ENCODE results near the gene LRRC56.
A peak's percentile ranks its signal among the peaks of the same experiment; 100 is the strongest.

Gene LRRC56

DNA sequence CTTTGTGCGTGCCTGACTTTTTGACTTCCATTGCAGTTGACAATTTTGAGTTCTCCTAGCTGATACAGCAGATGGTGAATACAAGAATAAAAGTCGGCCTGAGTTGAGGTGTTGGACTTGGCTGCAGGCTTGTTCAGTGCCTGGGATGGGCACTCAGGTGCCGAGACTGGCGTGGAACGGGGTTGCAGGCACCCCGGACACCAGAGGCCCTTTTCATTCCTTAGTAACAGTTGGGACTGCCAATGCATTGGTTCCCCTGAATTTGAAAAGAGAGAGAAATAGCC lies 40.2 kb downstream of the LRRC56 start:
- H3K4me1 ChIP-seq (ENCODE audit: control insufficient read depth, insufficient read depth, low read length): peaks cover 5% of the 10 kb centered on the region
- TF ChIP-seq ZNF169 (tag by site-specific recombination; IDR thresholded peaks at IDR 0.05) (no peak), ZNF335 (tag by site-specific recombination; conservative IDR thresholded peaks at IDR 0.05) (peak; percentile 91)
- ChIA-PET CTCF (interaction anchor here (0.6 kb wide), 1 partner anchor 353 kb away, joined by 3 read pairs; no protein-coding TSS in a partner anchor), POLR2A (no interaction called here)
- H3K9me3 ChIP-seq (ENCODE audit: control insufficient read depth, insufficient read depth, low read depth, low read length): no peaks in the 10 kb centered on the region
- peak overlapping the region; percentile 75 for H3K4me3 ChIP-seq (ENCODE audit: low read depth, low read length)
- H3K27ac ChIP-seq (ENCODE audit: extremely low read depth, low read depth, low read length): no peak overlapping the region
- H3K36me3 ChIP-seq (ENCODE audit: control insufficient read depth in 2 of 2, insufficient read depth in 1 of 2, low read length in 2 of 2): peaks cover 0 to 36% of the 10 kb centered on the region in 2 experiments; a peak in 2 of 3 replicates

DNA sequence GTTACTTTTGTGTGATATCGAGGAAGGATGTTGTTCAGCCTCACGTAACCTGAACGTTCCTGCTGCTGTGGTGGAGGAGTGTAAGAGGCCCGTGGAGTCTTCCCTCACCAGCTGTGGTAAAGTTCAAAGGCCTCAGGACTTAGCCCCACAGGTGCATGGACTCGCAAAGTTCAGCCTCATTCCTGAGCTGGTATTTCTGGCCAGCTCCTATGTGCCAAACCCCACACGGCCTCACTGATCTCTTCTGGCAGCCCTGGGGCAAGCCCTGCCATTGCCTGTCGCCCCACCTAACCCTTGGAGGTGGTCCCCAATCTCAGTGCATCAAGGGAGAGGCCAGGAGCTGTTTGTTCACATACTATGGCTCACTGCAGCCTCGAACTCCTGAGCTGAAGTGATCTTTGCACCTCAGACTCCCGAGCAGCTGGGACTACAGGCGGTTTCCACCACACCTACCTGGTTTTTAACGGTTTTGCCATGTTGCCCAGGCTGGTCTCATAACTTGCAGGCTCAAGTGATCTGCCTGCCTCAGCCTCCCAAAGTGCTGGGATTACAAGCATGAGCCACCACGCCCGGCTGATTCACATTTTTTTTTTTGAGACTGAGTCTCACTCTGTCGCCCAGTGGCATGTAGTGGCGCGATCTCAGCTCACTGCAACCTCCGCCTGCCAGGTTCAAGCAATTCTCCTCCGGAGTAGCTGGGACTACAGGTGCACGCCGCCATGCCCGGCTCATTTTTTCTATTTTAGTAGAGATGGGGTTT lies 41.1 kb downstream of the LRRC56 start:
- H3K9me3 ChIP-seq (ENCODE audit: control insufficient read depth, insufficient read depth, low read depth, low read length): no peaks in the 10 kb centered on the region
- CTCF ChIA-PET: interaction anchor here (0.5 to 0.6 kb wide), 2 partner anchors 55 to 140 kb away, joined by 3 read pairs; no protein-coding TSS in a partner anchor
- TF ChIP-seq ZNF548 (tag by site-specific recombination; IDR thresholded peaks at IDR 0.05): no peak
- no peak for TF ChIP-seq SALL2 (tag by site-specific recombination; IDR thresholded peaks at IDR 0.05; ENCODE audit: borderline replicate concordance)
- TF ChIP-seq ZNF10 (tag by site-specific recombination; IDR thresholded peaks at IDR 0.05): no peak
- peaks cover 3 to 43% of the 10 kb centered on the region in 2 experiments; a peak in 2 of 3 replicates for H3K36me3 ChIP-seq (ENCODE audit: control insufficient read depth in 2 of 2, insufficient read depth in 1 of 2, low read length in 2 of 2)
- POLR2A ChIA-PET: interaction anchor here (0.8 kb wide), 1 partner anchor 24 kb away, joined by 3 read pairs; no protein-coding TSS in a partner anchor
- H3K4me1 ChIP-seq (ENCODE audit: control insufficient read depth, insufficient read depth, low read length): peaks cover 5% of the 10 kb centered on the region
- H3K27ac ChIP-seq (ENCODE audit: extremely low read depth, low read depth, low read length): no peak overlapping the region
- H3K4me3 ChIP-seq (ENCODE audit: low read depth, low read length): peak overlapping the region; percentile 75

DNA sequence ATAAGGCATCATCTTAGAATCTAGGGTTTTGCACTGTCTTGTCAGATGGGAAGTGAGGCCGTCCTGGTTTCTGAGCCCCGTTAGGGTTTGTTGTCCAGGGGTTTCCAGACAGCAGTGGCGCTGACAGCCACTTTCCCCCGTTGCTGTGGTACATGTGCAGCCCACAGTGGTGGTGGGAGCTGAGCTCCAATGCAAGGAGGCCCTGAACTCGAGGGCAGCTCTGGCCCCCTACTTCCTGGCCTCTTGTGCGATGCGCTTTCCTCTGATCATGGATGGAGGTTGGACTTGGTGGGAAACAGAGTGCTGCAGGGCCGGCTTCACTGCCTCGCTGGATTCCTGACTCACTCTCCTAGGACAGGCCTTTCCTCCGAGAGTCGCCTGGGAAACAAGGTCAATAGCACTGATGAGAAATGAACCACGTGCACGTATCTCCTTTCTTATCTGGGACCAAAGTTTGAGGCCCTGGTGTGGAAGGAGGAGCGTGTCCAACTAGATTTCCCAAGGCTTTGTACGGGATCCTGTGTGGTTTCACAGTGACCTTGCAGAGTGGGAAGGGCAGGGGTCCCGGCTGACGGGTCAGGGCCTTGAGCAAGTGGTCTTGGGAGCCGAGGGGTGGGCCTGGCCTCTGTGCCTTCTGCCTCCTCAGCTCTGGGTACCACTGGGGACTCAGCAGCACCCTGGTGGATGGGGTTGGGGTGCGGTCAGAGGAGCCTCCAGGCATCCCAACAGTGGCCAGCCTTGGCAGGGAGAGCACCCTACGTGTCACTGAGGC lies 42.7 kb downstream of the LRRC56 start:
- ChIA-PET CTCF (interaction anchor here (1.1 kb wide), 1 partner anchor 25 kb away, joined by 3 read pairs; no protein-coding TSS in a partner anchor), POLR2A (no interaction called here)

DNA sequence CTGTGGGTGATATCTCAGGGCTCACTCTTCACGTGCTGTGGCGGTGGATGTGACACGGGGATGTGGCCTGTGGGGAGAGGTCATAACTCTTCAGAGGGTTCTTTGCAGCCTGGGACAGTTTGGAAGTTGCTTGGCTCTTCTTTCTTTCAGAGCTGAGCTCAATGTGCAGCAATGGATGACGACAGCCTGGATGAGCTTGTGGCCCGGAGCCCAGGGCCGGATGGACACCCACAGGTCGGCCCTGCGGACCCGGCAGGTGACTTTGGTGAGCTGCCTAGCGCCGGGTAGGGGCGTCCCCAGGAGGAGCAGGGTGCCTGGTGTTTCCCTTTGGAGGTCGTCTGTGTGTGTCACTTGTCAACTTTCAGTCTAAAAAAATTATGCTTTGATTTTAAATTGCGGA lies 44.0 kb downstream of the LRRC56 start:
- TF ChIP-seq ZNF174 (tag by site-specific recombination; IDR thresholded peaks at IDR 0.05): no peak
- no peak for TF ChIP-seq ZNF521 (tag by site-specific recombination; IDR thresholded peaks at IDR 0.05)
- no peak for TF ChIP-seq ZNF544 (tag by site-specific recombination; IDR thresholded peaks at IDR 0.05)
- TF ChIP-seq, protein P1, sequence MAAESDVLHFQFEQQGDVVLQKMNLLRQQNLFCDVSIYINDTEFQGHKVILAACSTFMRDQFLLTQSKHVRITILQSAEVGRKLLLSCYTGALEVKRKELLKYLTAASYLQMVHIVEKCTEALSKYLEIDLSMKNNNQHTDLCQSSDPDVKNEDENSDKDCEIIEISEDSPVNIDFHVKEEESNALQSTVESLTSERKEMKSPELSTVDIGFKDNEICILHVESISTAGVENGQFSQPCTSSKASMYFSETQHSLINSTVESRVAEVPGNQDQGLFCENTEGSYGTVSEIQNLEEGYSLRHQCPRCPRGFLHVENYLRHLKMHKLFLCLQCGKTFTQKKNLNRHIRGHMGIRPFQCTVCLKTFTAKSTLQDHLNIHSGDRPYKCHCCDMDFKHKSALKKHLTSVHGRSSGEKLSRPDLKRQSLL (tag by site-specific recombination; IDR thresholded peaks at IDR 0.05): no peak
- no peak for TF ChIP-seq ZNF24 (tag by site-specific recombination; IDR thresholded peaks at IDR 0.05)
- no peak for TF ChIP-seq ZEB2 (tag by site-specific recombination; IDR thresholded peaks at IDR 0.05)
- no peak for TF ChIP-seq ZNF830 (tag by site-specific recombination; IDR thresholded peaks at IDR 0.05; ENCODE audit: low read depth)
- no peak for TF ChIP-seq ZXDB (tag by site-specific recombination; IDR thresholded peaks at IDR 0.05)
- H3K4me3 ChIP-seq (ENCODE audit: low read depth, low read length): no peak overlapping the region
- ChIA-PET CTCF (no interaction called here), POLR2A (interaction anchor here (0.7 kb wide), 1 partner anchor 14 kb away, joined by 3 read pairs; no protein-coding TSS in a partner anchor)
- no peaks in the 10 kb centered on the region for H3K9me3 ChIP-seq (ENCODE audit: control insufficient read depth, insufficient read depth, low read depth, low read length)
- H3K27ac ChIP-seq (ENCODE audit: extremely low read depth, low read depth, low read length): no peak overlapping the region
- H3K4me1 ChIP-seq (ENCODE audit: control insufficient read depth, insufficient read depth, low read length): peaks cover 5% of the 10 kb centered on the region; the same call in 1 of the 2 replicates
- peaks cover 3 to 66% of the 10 kb centered on the region in 2 experiments; a peak in 2 of 3 replicates for H3K36me3 ChIP-seq (ENCODE audit: control insufficient read depth in 2 of 2, insufficient read depth in 1 of 2, low read length in 2 of 2)

More for the DNA sequence above, 42.7 kb downstream of the LRRC56 start:
- H3K4me3 ChIP-seq (ENCODE audit: low read depth, low read length): no peak overlapping the region
- H3K27ac ChIP-seq (ENCODE audit: extremely low read depth, low read depth, low read length): no peak overlapping the region
- peaks cover 3 to 56% of the 10 kb centered on the region in 2 experiments; a peak in 2 of 3 replicates for H3K36me3 ChIP-seq (ENCODE audit: control insufficient read depth in 2 of 2, insufficient read depth in 1 of 2, low read length in 2 of 2)
- no peaks in the 10 kb centered on the region for H3K9me3 ChIP-seq (ENCODE audit: control insufficient read depth, insufficient read depth, low read depth, low read length)
- TF ChIP-seq, protein P2, sequence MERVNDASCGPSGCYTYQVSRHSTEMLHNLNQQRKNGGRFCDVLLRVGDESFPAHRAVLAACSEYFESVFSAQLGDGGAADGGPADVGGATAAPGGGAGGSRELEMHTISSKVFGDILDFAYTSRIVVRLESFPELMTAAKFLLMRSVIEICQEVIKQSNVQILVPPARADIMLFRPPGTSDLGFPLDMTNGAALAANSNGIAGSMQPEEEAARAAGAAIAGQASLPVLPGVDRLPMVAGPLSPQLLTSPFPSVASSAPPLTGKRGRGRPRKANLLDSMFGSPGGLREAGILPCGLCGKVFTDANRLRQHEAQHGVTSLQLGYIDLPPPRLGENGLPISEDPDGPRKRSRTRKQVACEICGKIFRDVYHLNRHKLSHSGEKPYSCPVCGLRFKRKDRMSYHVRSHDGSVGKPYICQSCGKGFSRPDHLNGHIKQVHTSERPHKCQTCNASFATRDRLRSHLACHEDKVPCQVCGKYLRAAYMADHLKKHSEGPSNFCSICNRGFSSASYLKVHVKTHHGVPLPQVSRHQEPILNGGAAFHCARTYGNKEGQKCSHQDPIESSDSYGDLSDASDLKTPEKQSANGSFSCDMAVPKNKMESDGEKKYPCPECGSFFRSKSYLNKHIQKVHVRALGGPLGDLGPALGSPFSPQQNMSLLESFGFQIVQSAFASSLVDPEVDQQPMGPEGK (tag by site-specific recombination; IDR thresholded peaks at IDR 0.05): no peak
- TF ChIP-seq KLF10 (tag by site-specific recombination; IDR thresholded peaks at IDR 0.05) (no peak), ZNF555 (tag by site-specific recombination; conservative IDR thresholded peaks at IDR 0.05) (no peak)
- peaks cover 5% of the 10 kb centered on the region for H3K4me1 ChIP-seq (ENCODE audit: control insufficient read depth, insufficient read depth, low read length)

Measured in HEK293 (cell line).